Breast epithelium (tissue), 4 donors: Measurements from ENCODE around the gene RHOBTB1. TPM values are rescaled to one million over a fixed set of nuclear protein-coding genes. Genes with fewer than 3 reads are reported as not detected.

Experiments used
- DNase-seq, 2 donors: peaks; one replicate each; pipeline ENCODE4 v3.0.0-alpha.2; 2019; ENCODE audit warnings: low spot score in 2 of 2
- H3K27ac ChIP-seq, 2 donors: fragments of 200-600 bp; sonication (generic) in 1 of 2; one replicate each; pipeline ENCODE4 v1.5.1; 2016 to 2019; ENCODE audit warnings: mild to moderate bottlenecking in 1 of 2
- H3K27me3 ChIP-seq, 2 donors: fragments of 200-600 bp; sonication (generic) in 1 of 2; one replicate each; pipeline versions ENCODE4 v1.5.1 to v1.6.0; 2017 to 2019; ENCODE audit warnings: control low read depth in 1 of 2, mild to moderate bottlenecking in 1 of 2
- H3K36me3 ChIP-seq: fragments of 200-600 bp; one replicate; pipeline ENCODE4 v1.5.1; 2019
- H3K4me1 ChIP-seq, 2 donors: fragments of 200-600 bp; sonication (generic); one replicate each; pipeline ENCODE4 v1.5.1; 2016 to 2019; ENCODE audit warnings: control low read depth in 1 of 2
- H3K4me3 ChIP-seq, 3 donors: fragments of 200-600 bp; sonication (generic); 1 replicate in 2 of 3; 2 replicates in 1 of 3; pipeline ENCODE4 v1.5.1; 2016 to 2019; ENCODE audit warnings: mild to moderate bottlenecking in 3 of 3, moderate library complexity in 2 of 3
- H3K9me3 ChIP-seq, 2 donors: fragments of 200-600 bp; sonication (generic) in 1 of 2; one replicate each; pipeline ENCODE4 v1.5.1; 2016 to 2019; ENCODE audit warnings: control low read depth in 1 of 2
- POLR2A ChIP-seq: fragments of 450-650 bp; IDR thresholded peaks from one replicate; pipeline ENCODE4 v1.6.1; 2016; ENCODE audit warnings: antibody characterized with exemption, mild to moderate bottlenecking, moderate library complexity
- POLR2AphosphoS5 ChIP-seq, 3 donors: sonication (generic); formaldehyde crosslinking; IDR thresholded peaks; one replicate each; pipeline ENCODE4 v1.6.1; 2017; ENCODE audit warnings: antibody characterized with exemption in 3 of 3
- intact Hi-C: fragments of 100-400 bp; cut with DNase I; formaldehyde crosslinking; loops from one replicate; pipeline ENCODE4 v1.15.1; 2023; ENCODE audit warnings: low total_unique reads
- total RNA-seq, 3 donors: library from RNA; depleted of rRNA; stranded (reverse); fragments of >200 nt; gene quantifications; one replicate each; pipeline ENCODE4 v1.1.0, GENCODE V29; 2016
- TF ChIP-seq, protein P1 (sequence below), 3 donors: fragments of 450-650 bp; IDR thresholded peaks; one replicate each; pipeline ENCODE4 v1.5.1; 2016 to 2017; ENCODE audit warnings: antibody characterized with exemption in 3 of 3, mild to moderate bottlenecking in 3 of 3, moderate library complexity in 3 of 3

RHOBTB1 gene
- total RNA-seq, 3 donors from 2014 or later, result 11.4 to 14.6 (median 13.4) TPM

DNA sequence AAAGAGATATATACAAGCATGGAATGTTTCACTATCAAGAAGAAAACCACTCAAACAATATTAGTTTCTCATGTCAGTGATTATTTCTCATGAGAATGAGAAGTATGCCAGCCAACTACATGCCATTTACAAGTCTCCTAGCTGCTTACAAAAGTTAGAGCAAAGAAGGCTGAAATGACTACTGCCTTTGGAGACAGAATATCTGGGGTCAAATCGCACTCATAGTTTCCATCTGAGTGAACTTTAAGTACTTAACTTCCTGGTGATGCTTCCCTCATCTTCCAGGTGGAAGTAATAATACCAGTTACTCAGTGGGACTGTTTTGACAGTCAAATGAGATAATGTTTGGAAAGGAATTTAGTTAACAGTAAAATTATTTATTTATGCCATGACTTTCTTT lies 42.0 kb upstream of the RHOBTB1 start:
- Histone ChIP-seq H3K27me3 (no peaks in the 10 kb centered on the region), H3K4me3 (no peak overlapping the region), H3K36me3 (no peaks in the 10 kb centered on the region), H3K9me3 (no peaks in the 10 kb centered on the region), H3K27ac (no peak overlapping the region), H3K4me1 (no peaks in the 10 kb centered on the region)
- intact Hi-C loops, result no loop called here
- no peak for DNase-seq
- TF ChIP-seq POLR2A, result no peak
- TF ChIP-seq, protein P1, sequence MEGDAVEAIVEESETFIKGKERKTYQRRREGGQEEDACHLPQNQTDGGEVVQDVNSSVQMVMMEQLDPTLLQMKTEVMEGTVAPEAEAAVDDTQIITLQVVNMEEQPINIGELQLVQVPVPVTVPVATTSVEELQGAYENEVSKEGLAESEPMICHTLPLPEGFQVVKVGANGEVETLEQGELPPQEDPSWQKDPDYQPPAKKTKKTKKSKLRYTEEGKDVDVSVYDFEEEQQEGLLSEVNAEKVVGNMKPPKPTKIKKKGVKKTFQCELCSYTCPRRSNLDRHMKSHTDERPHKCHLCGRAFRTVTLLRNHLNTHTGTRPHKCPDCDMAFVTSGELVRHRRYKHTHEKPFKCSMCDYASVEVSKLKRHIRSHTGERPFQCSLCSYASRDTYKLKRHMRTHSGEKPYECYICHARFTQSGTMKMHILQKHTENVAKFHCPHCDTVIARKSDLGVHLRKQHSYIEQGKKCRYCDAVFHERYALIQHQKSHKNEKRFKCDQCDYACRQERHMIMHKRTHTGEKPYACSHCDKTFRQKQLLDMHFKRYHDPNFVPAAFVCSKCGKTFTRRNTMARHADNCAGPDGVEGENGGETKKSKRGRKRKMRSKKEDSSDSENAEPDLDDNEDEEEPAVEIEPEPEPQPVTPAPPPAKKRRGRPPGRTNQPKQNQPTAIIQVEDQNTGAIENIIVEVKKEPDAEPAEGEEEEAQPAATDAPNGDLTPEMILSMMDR (IDR thresholded peaks at IDR 0.05), result no peak
- TF ChIP-seq POLR2AphosphoS5 (IDR thresholded peaks at IDR 0.05), result no peak

DNA sequence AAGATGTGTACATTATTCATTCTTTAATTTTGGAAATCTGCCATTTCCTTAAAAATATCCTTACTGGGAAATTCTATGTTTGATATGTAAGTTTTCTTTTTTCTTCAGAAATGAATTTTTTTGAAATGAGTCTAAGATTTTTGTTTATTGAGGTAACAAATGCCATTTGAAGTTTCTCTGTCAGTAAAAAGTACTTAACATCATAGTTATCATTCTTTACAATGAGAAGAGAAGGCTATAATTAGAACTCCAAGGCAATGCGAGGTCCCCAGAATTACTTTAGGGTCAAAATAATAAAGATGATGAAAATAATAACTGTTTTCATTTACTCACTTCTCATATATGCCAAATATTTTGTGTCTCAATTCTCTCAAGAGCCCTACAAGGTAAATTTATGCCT lies 37.0 kb upstream of the RHOBTB1 start:
- no peak for TF ChIP-seq POLR2AphosphoS5 (IDR thresholded peaks at IDR 0.05)
- no peak for TF ChIP-seq POLR2A
- TF ChIP-seq, protein P1 (IDR thresholded peaks at IDR 0.05), result no peak
- DNase-seq, result no peak
- Histone ChIP-seq H3K27me3 (no peaks in the 10 kb centered on the region), H3K36me3 (no peaks in the 10 kb centered on the region), H3K9me3 (no peaks in the 10 kb centered on the region), H3K27ac (no peak overlapping the region), H3K4me1 (no peaks in the 10 kb centered on the region), H3K4me3 (no peak overlapping the region)
- intact Hi-C loops, result no loop called here

DNA sequence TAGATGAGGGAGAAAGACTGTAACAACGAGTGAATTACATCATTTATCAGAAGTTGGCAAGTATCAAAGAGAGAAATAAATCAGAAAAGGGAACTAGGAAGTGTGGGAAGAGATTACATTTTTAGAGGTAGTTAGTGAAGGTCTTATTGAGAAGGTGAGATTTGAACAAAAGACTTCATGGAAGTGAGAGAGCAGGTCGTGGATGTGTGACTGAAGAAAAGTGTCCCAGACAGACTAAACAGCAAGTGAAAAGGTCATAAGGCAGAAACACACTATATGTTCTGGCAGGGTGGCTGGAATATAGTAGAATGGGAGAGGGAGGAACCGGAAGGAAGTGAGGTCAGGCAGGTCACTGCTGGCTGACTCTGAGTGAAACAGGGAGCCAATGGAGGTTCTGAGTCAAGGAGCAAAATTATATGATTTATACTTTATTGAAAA lies 35.7 kb upstream of the RHOBTB1 start:
- TF ChIP-seq, protein P1 (IDR thresholded peaks at IDR 0.05), result no peak
- TF ChIP-seq POLR2AphosphoS5 (IDR thresholded peaks at IDR 0.05) (no peak), POLR2A (no peak)
- Histone ChIP-seq H3K27me3 (no peaks in the 10 kb centered on the region), H3K36me3 (no peaks in the 10 kb centered on the region), H3K4me3 (no peak overlapping the region), H3K9me3 (no peaks in the 10 kb centered on the region), H3K4me1 (no peaks in the 10 kb centered on the region), H3K27ac (no peak overlapping the region)
- no peak for DNase-seq
- intact Hi-C loops, result no loop called here

DNA sequence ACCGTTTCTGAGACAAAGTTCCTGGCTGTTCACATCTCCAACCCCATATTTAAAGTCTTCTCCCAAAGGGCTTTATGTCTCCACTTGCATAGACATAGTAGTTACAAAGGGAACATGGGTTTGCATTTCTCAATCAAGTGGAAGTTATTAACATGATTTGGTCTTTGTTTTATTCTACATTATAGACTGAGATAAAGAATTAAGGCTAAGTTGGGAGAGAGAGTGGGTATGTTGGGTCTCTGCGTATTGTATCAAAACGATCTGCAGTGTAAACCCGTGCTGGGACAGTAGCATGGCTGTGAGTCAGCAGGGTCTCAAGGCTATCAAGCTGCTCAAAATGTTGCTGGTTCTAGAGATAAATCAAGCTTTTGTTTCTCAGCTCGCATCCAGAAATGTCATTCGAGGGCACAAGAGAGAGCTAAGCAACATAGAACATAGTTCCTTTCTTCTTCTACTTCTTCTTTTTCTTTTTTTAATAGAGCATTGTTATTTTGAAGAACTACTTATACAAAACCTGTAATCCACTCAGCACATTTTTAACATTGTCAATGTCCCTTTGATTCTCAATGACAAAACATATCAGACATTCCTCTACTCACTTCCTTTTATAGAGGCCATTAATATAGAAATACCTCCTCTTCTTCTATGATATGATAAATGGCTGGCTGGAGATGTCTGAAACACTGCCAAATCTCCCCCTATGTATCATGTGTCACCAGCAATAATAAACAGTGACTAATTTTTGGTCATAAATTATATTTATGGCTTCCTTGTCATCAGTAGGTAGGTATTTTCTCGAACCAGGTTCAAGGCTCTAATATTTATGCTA lies 34.5 kb upstream of the RHOBTB1 start:
- intact Hi-C loops, result no loop called here
- Histone ChIP-seq H3K4me1 (no peaks in the 10 kb centered on the region), H3K9me3 (no peaks in the 10 kb centered on the region), H3K36me3 (no peaks in the 10 kb centered on the region), H3K4me3 (no peak overlapping the region), H3K27ac (no peak overlapping the region), H3K27me3 (no peaks in the 10 kb centered on the region)
- no peak for DNase-seq
- TF ChIP-seq, protein P1 (IDR thresholded peaks at IDR 0.05), result no peak

DNA sequence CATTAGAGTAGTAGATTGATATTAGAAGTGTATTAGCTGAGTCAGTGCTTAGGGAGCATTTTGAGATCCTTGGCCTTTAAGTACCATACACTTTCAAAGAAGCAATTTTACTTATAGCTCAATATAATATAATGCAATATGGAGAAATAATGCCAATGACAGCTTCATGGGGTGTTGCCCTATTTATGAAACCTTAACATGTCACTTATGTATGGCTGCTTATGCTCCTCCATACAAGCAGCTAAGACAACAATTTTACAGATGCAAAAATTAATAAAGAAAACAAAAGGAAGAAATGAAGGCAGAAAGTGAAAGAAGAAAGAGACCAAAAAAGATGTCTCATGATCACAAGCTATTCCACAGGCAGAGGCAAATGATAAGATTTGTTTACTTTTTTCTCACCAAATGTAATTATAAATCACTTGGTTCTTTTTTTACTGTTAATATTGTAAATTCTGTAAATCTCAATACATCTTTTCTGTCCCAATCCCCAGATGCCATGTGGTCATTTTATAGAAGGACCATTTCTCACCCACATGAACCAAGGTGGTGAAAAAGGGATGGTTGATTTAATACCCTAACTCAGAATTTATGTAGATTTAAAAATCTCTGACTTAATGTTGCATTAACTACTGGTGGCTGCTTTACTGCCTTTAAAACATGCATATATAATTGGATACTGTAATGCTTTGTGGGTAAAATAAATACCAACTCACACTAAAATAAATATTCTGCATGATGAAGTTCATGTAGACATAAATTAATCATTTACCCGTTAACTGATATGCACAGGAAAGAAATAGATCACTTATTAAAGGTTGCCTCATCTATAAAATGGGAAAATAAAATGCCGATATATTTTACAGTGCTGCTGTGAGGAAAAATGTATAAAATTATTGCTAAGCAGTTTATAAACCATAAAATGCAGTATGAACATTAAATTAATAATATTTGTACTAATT lies 33.5 kb upstream of the RHOBTB1 start:
- TF ChIP-seq POLR2A, result no peak
- no peak for DNase-seq
- Histone ChIP-seq H3K27me3 (no peaks in the 10 kb centered on the region), H3K27ac (no peak overlapping the region), H3K4me1 (no peaks in the 10 kb centered on the region), H3K4me3 (no peak overlapping the region), H3K9me3 (no peaks in the 10 kb centered on the region), H3K36me3 (no peaks in the 10 kb centered on the region)
- intact Hi-C loops, result no loop called here
